ENCODE measurements around the gene PTGDR. TPM values are rescaled to one million over a fixed set of nuclear protein-coding genes. Genes with fewer than 3 reads are reported as not detected.

The PTGDR gene
- total RNA-seq, 1 experiment from 2014 or later: not detected

DNA sequence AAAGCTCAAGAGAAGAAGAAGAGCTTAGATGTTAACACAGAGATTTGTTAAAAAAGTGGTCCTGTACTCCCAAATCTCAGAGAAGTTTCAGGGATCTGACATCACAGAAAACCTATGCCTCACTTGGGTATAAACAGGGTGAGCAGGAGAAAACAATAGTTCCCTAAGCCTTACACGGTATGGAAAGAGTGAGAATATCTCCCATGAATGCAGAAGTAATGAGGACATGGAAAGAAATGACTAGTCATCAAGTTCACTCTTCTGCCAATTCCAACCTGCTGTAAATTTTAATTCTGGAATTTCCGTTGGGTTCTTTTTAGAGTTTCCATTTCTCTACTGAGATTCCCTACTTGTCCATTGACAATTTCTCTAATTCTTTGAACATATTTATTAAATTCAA, 40.4 kb downstream of the PTGDR start:
- ChIA-PET CTCF (no interaction called here), POLR2A (no interaction called here), RAD21 (ENCODE audit: low non-redundant PET in 1 of 2, low total read pairs in 2 of 2, uncharacterized antibody in 2 of 2, unreplicated experiment in 2 of 2) (no interaction called here)
- no peak for ATAC-seq
- Histone ChIP-seq H4K20me1 (ENCODE audit: insufficient read depth) (no peaks in the 10 kb centered on the region), H3K9ac (ENCODE audit: low read length) (no peak overlapping the region), H3K27me3 (ENCODE audit: insufficient read depth, low read length) (no peaks in the 10 kb centered on the region), H3K9me3 (ENCODE audit: control insufficient read depth in 1 of 2, insufficient read depth in 1 of 2, low read depth in 1 of 2, low read length in 2 of 2) (no peaks in the 10 kb centered on the region), H3K79me2 (ENCODE audit: insufficient read depth, low read length) (no peaks in the 10 kb centered on the region), H3K9me2 (ENCODE audit: insufficient read depth) (no peaks in the 10 kb centered on the region), H3K27ac (ENCODE audit: low read depth, low read length) (no peak overlapping the region), H3K4me3 (replicated peaks in 1 of 2; ENCODE audit: low read depth in 1 of 2, low read length in 2 of 2) (no peak overlapping the region), H3K4me2 (ENCODE audit: low read length) (no peak overlapping the region), H3K4me1 (ENCODE audit: control insufficient read depth in 1 of 2, insufficient read depth in 2 of 2, low read length in 2 of 2) (no peaks in the 10 kb centered on the region), H2AFZ (ENCODE audit: low read depth, low read length, poor library complexity, severe bottlenecking) (no peak overlapping the region), H3K36me3 (ENCODE audit: control insufficient read depth in 1 of 2, insufficient read depth in 2 of 2, low read length in 2 of 2) (no peaks in the 10 kb centered on the region)
- no TSS peak for BruUV-seq (replicated peaks)
- no peak for DNase-seq (ENCODE audit: low read depth, low spot score)
- TF ChIP-seq ELF1 (IDR thresholded peaks at IDR 0.05; ENCODE audit: borderline replicate concordance, low read depth) (no peak), ZFX (IDR thresholded peaks at IDR 0.05) (no peak), EZH2phosphoT487 (IDR thresholded peaks at IDR 0.05; ENCODE audit: borderline replicate concordance) (no peak), SRF (IDR thresholded peaks at IDR 0.05; ENCODE audit: low read depth) (no peak), RAD21 (IDR thresholded peaks at IDR 0.05; ENCODE audit: low read depth) (no peak), SIN3A (IDR thresholded peaks at IDR 0.05; ENCODE audit: low read depth) (no peak), FOSL1 (IDR thresholded peaks at IDR 0.05; ENCODE audit: low read depth) (no peak), CEBPB (IDR thresholded peaks at IDR 0.05; ENCODE audit: low read depth) (no peak), EGR1 (IDR thresholded peaks at IDR 0.05; ENCODE audit: low read depth) (no peak)
- intact Hi-C loops (cut with micrococcal nuclease): loop anchor here (10.0 kb wide), 1 partner anchor 997 kb away; no protein-coding TSS in a partner anchor

DNA sequence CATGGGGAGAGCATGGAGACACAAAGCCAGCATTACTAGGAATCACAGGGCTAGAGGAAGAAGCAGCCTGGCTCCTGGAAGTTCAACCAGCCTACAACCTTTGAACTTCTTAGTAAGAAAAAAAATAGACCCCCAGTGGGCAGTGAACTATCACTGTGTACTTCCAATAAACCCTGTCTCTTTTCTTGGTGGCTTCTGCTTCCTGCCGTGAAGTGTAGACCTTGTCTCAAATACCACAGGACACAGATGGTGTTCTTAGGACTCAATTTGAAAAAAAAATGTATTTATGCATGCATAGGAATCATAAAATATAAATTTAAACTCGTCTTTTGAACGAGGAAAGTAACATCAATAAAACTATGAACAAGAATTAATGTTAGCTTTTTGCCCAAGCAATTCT, 43.0 kb downstream of the PTGDR start:
- intact Hi-C loops (cut with micrococcal nuclease): no loop called here
- no peaks in the 10 kb centered on the region; the same call in 1 of the 2 replicates for H3K27me3 ChIP-seq (ENCODE audit: insufficient read depth, low read length)

More for the DNA sequence above, 43.0 kb downstream of the PTGDR start:
- Histone ChIP-seq H3K9me2 (ENCODE audit: insufficient read depth) (no peaks in the 10 kb centered on the region), H3K4me3 (replicated peaks in 1 of 2; ENCODE audit: low read depth in 1 of 2, low read length in 2 of 2) (no peak overlapping the region), H4K20me1 (ENCODE audit: insufficient read depth) (no peaks in the 10 kb centered on the region), H3K9me3 (ENCODE audit: control insufficient read depth in 1 of 2, insufficient read depth in 1 of 2, low read depth in 1 of 2, low read length in 2 of 2) (no peaks in the 10 kb centered on the region), H3K4me1 (ENCODE audit: control insufficient read depth in 1 of 2, insufficient read depth in 2 of 2, low read length in 2 of 2) (peaks cover 8 to 14% of the 10 kb centered on the region in 2 experiments; a peak in 2 of 4 replicates), H3K79me2 (ENCODE audit: insufficient read depth, low read length) (no peaks in the 10 kb centered on the region), H3K27ac (ENCODE audit: low read depth, low read length) (no peak overlapping the region), H2AFZ (ENCODE audit: low read depth, low read length, poor library complexity, severe bottlenecking) (no peak overlapping the region), H3K9ac (ENCODE audit: low read length) (no peak overlapping the region), H3K36me3 (ENCODE audit: control insufficient read depth in 1 of 2, insufficient read depth in 2 of 2, low read length in 2 of 2) (no peaks in the 10 kb centered on the region), H3K4me2 (ENCODE audit: low read length) (no peak overlapping the region)
- DNase-seq (ENCODE audit: low read depth, low spot score): no peak
- CTCF ChIA-PET: no interaction called here
- POLR2A ChIA-PET: no interaction called here
- TF ChIP-seq ZFX (IDR thresholded peaks at IDR 0.05) (no peak), TCF7L2 (IDR thresholded peaks at IDR 0.05; ENCODE audit: borderline replicate concordance, extremely low read depth, insufficient read depth, insufficient read length) (no peak), CBX3 (IDR thresholded peaks at IDR 0.05; ENCODE audit: low read depth) (no peak), SIN3A (IDR thresholded peaks at IDR 0.05; ENCODE audit: low read depth) (no peak), JUND (IDR thresholded peaks at IDR 0.05) (no peak), FOSL1 (IDR thresholded peaks at IDR 0.05; ENCODE audit: low read depth) (no peak)
- no TSS peak for BruUV-seq (replicated peaks)
- no peak for ATAC-seq
- RAD21 ChIA-PET (ENCODE audit: low non-redundant PET in 1 of 2, low total read pairs in 2 of 2, uncharacterized antibody in 2 of 2, unreplicated experiment in 2 of 2): no interaction called here

Data from HCT116 (cell line).